ENCODE measurements around the gene SMIM11.
"Not testable (repeated sequence)": the region's sequence is repeated elsewhere in the genome, so short reads cannot be mapped to it uniquely, and the experiment has no call there.

The SMIM11 gene

GRCh38 chr21:34355570-34355969 is 19.7 kb upstream of the SMIM11 start:
- DNase-seq (ENCODE audit: low read depth) = no peak

- DNase-seq (ENCODE audit: low read depth) = no peak
Measured at GRCh38 chr21:34357889-34358288, 17.4 kb upstream of the SMIM11 start.

- DNase-seq (ENCODE audit: low read depth) = no peak
Measured at GRCh38 chr21:34358866-34359265, 16.4 kb upstream of the SMIM11 start.

- DNase-seq (ENCODE audit: low read depth) = no peak
Measured at GRCh38 chr21:34360488-34361241, 14.6 kb upstream of the SMIM11 start.

- no peak for DNase-seq (ENCODE audit: low read depth)
Measured at GRCh38 chr21:34362136-34362444, 13.2 kb upstream of the SMIM11 start.

- no peak for DNase-seq (ENCODE audit: low read depth)
Measured at GRCh38 chr21:34362670-34363069, 12.6 kb upstream of the SMIM11 start.

- DNase-seq (ENCODE audit: low read depth) = no peak
Measured at GRCh38 chr21:34363733-34364132, 11.6 kb upstream of the SMIM11 start, which contains the start of gene KCNE2. Gene KCNE2, plus strand, starts transcription at chr21:34364006. Its CDS starts 6,473 bp downstream, at chr21:34370479.

- DNase-seq (ENCODE audit: low read depth) = no peak
Measured at GRCh38 chr21:34364921-34365320, 10.4 kb upstream of the SMIM11 start.

- DNase-seq (ENCODE audit: low read depth) = no peak
Measured at GRCh38 chr21:34365809-34366208, 9.5 kb upstream of the SMIM11 start.

- peak; percentile 10 for DNase-seq (ENCODE audit: low read depth)
Measured at GRCh38 chr21:34367320-34367935, 7.9 kb upstream of the SMIM11 start.

GRCh38 chr21:34369741-34370140 is 5.6 kb upstream of the SMIM11 start:
- no peak for DNase-seq (ENCODE audit: low read depth)

GRCh38 chr21:34372321-34372720 is 3.0 kb upstream of the SMIM11 start:
- DNase-seq (ENCODE audit: low read depth) = no peak

GRCh38 chr21:34374462-34374861 is 845 bp upstream of the SMIM11 start:
- DNase-seq (ENCODE audit: low read depth) = not testable (repeated sequence)

- DNase-seq (ENCODE audit: low read depth) = not testable (repeated sequence)
Measured at GRCh38 chr21:34375619-34375972, 289 bp downstream of the SMIM11 start.

- DNase-seq (ENCODE audit: low read depth) = not testable (repeated sequence)
Measured at GRCh38 chr21:34383138-34383537, 7.8 kb downstream of the SMIM11 start.

- DNase-seq (ENCODE audit: low read depth) = not testable (repeated sequence)
Measured at GRCh38 chr21:34383724-34384415, 8.6 kb downstream of the SMIM11 start.

- DNase-seq (ENCODE audit: low read depth) = not testable (repeated sequence)
Measured at GRCh38 chr21:34400522-34400921, 25.2 kb downstream of the SMIM11 start.

GRCh38 chr21:34404742-34405141 is 29.4 kb downstream of the SMIM11 start:
- not testable (repeated sequence) for DNase-seq (ENCODE audit: low read depth)

GRCh38 chr21:34405686-34406085 is 30.4 kb downstream of the SMIM11 start:
- not testable (repeated sequence) for DNase-seq (ENCODE audit: low read depth)

GRCh38 chr21:34406102-34406501 is 30.8 kb downstream of the SMIM11 start:
- DNase-seq (ENCODE audit: low read depth) = not testable (repeated sequence)

- not testable (repeated sequence) for DNase-seq (ENCODE audit: low read depth)
Measured at GRCh38 chr21:34406676-34407075, 31.4 kb downstream of the SMIM11 start.

- not testable (repeated sequence) for DNase-seq (ENCODE audit: low read depth)
Measured at GRCh38 chr21:34407294-34407693, 32.0 kb downstream of the SMIM11 start.

- not testable (repeated sequence) for DNase-seq (ENCODE audit: low read depth)
Measured at GRCh38 chr21:34417448-34418077, 42.3 kb downstream of the SMIM11 start.

Data from stimulated activated CD8-positive, alpha-beta memory T cell treated with anti-CD3 and anti-CD28 coated beads, Interleukin-12 subunit alpha, Interleukin-12 subunit beta, amount 100 ng/mL, for 1 hour (primary cell).